ENCODE results near the gene NELL2. TPM values are rescaled to one million over a fixed set of nuclear protein-coding genes. Genes with fewer than 3 reads are reported as not detected.

The NELL2 gene
- total and polyA plus RNA-seq, 2 donors from 2014 or later, result 0.30 to 3.3 TPM

DNA sequence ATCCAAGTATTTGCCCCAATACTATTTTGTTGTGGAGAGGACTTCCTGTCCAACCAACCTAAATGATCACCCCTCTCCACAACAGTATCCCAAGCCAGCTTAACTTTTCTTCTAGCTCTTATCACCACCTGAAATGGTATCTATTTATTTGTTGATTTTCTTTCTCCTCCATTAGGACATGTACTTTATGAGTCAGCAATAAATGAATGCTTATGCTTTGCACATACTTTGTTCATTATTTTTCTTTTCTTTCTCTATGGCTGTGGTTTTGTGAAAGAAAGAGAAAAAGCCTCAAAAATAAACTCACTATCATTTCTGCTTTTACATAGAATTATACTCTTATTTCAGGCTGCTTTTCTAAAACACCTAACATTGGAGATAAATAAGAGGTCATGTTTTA is 371.3 kb downstream of the NELL2 start:
- H3K9me3 ChIP-seq (ENCODE audit: control insufficient read depth in 2 of 3, insufficient read depth in 1 of 3, low read length in 3 of 3), result no peaks in the 10 kb centered on the region
- no peaks in the 10 kb centered on the region for H3K36me3 ChIP-seq (ENCODE audit: control insufficient read depth in 2 of 3, insufficient read depth in 3 of 3, low read length in 3 of 3)
- no peaks in the 10 kb centered on the region for H3K27me3 ChIP-seq (ENCODE audit: control insufficient read depth, insufficient read depth, low read length)
- no peak overlapping the region for H3K4me3 ChIP-seq (ENCODE audit: low read length in 3 of 3)
- no peak overlapping the region for H3K27ac ChIP-seq (ENCODE audit: low read depth in 2 of 2, low read length in 2 of 2)
- FAIRE-seq (no peak), DNase-seq (no peak)
- no peak overlapping the region for H3K9ac ChIP-seq (ENCODE audit: low read length in 3 of 3)
- TF ChIP-seq, protein P1, sequence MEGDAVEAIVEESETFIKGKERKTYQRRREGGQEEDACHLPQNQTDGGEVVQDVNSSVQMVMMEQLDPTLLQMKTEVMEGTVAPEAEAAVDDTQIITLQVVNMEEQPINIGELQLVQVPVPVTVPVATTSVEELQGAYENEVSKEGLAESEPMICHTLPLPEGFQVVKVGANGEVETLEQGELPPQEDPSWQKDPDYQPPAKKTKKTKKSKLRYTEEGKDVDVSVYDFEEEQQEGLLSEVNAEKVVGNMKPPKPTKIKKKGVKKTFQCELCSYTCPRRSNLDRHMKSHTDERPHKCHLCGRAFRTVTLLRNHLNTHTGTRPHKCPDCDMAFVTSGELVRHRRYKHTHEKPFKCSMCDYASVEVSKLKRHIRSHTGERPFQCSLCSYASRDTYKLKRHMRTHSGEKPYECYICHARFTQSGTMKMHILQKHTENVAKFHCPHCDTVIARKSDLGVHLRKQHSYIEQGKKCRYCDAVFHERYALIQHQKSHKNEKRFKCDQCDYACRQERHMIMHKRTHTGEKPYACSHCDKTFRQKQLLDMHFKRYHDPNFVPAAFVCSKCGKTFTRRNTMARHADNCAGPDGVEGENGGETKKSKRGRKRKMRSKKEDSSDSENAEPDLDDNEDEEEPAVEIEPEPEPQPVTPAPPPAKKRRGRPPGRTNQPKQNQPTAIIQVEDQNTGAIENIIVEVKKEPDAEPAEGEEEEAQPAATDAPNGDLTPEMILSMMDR (IDR thresholded peaks at IDR 0.05; ENCODE audit: borderline replicate concordance, extremely low read depth, insufficient read depth), result no peak
- no peaks in the 10 kb centered on the region for H3K4me1 ChIP-seq (ENCODE audit: control insufficient read depth in 2 of 3, insufficient read depth in 2 of 3, low read depth in 1 of 3, low read length in 3 of 3)
- intact Hi-C loops (cut with DNase I), result no loop called here

DNA sequence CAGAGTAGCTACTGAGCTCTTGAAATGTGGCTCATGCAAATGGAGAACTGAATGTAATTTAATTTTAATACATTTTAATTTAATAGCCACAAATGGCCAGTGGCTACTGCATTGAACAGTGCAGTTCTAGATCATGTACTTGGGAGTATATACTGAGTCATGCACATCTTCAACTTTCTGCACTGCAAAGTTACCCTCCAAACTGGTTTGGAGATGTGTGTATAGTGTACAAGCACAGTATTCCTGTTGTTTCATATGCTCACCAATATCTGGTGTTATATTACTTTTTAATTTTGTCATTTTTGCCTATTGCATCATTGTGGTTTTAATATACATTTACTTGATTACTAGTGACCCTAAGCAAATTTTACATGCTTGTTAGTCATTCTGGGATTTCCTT is 372.8 kb downstream of the NELL2 start:
- Histone ChIP-seq H3K27me3 (ENCODE audit: control insufficient read depth, insufficient read depth, low read length) (no peaks in the 10 kb centered on the region), H3K9me3 (ENCODE audit: control insufficient read depth in 2 of 3, insufficient read depth in 1 of 3, low read length in 3 of 3) (no peaks in the 10 kb centered on the region), H3K9ac (ENCODE audit: low read length in 3 of 3) (no peak overlapping the region), H3K4me1 (ENCODE audit: control insufficient read depth in 2 of 3, insufficient read depth in 2 of 3, low read depth in 1 of 3, low read length in 3 of 3) (no peaks in the 10 kb centered on the region), H3K36me3 (ENCODE audit: control insufficient read depth in 2 of 3, insufficient read depth in 3 of 3, low read length in 3 of 3) (no peaks in the 10 kb centered on the region), H3K4me3 (ENCODE audit: low read length in 3 of 3) (no peak overlapping the region), H3K27ac (ENCODE audit: low read depth in 2 of 2, low read length in 2 of 2) (no peak overlapping the region)
- no peak for DNase-seq
- intact Hi-C loops (cut with DNase I), result no loop called here
- FAIRE-seq, result no peak
- TF ChIP-seq, protein P1 (IDR thresholded peaks at IDR 0.05; ENCODE audit: borderline replicate concordance, extremely low read depth, insufficient read depth), result no peak

DNA sequence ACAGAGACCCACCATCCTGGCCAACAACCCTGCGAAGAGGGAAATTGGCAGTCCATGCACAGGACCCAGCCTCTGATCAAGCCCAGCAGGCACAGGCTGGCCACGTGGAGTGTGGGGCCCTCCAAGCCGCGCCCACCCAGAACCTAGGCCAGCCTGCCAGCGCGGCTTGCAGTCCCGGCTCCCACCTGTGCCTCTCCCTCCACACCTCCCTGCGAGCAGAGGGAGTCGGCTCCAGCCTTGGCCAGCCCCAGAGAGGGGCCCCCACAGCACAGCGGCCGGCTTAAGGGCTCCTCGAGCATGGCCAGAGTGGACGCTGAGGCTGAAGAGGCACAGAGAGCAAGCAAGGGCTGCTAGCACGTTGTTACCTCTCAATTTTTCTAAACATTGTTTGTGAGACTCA is 373.4 kb downstream of the NELL2 start:
- Histone ChIP-seq H3K4me1 (ENCODE audit: control insufficient read depth in 2 of 3, insufficient read depth in 2 of 3, low read depth in 1 of 3, low read length in 3 of 3) (no peaks in the 10 kb centered on the region), H3K36me3 (ENCODE audit: control insufficient read depth in 2 of 3, insufficient read depth in 3 of 3, low read length in 3 of 3) (no peaks in the 10 kb centered on the region), H3K27ac (ENCODE audit: low read depth in 2 of 2, low read length in 2 of 2) (no peak overlapping the region), H3K4me3 (ENCODE audit: low read length in 3 of 3) (no peak overlapping the region), H3K27me3 (ENCODE audit: control insufficient read depth, insufficient read depth, low read length) (no peaks in the 10 kb centered on the region), H3K9ac (ENCODE audit: low read length in 3 of 3) (no peak overlapping the region), H3K9me3 (ENCODE audit: control insufficient read depth in 2 of 3, insufficient read depth in 1 of 3, low read length in 3 of 3) (no peaks in the 10 kb centered on the region)
- FAIRE-seq (no peak), DNase-seq (peak in 1 of 5 donors; percentile 56)
- intact Hi-C loops (cut with DNase I), result no loop called here
- TF ChIP-seq, protein P1 (IDR thresholded peaks at IDR 0.05; ENCODE audit: borderline replicate concordance, extremely low read depth, insufficient read depth), result no peak

DNA sequence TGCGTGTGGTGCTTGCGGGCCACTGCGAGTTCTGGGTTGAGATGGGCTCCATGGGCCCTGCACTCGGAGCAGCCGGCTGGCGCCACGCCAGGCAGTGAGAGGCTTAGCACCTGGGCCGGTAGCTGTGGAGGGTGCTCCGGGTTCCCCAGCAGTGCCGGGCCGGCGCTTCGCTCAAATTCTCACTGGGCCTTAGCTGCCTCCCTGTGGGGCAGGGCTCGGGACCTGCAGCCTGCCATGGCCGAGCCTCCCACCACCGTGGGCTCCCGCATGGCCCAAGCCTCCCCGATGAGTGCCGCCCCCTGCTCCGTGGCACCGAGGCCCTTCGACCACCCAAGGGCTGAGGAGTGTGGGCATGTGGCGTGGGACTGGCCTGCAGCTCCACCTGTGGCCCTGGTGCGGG is 375.7 kb downstream of the NELL2 start:
- Histone ChIP-seq H3K4me1 (ENCODE audit: control insufficient read depth in 2 of 3, insufficient read depth in 2 of 3, low read depth in 1 of 3, low read length in 3 of 3) (no peaks in the 10 kb centered on the region), H3K27ac (ENCODE audit: low read depth in 2 of 2, low read length in 2 of 2) (no peak overlapping the region), H3K27me3 (ENCODE audit: control insufficient read depth, insufficient read depth, low read length) (no peaks in the 10 kb centered on the region), H3K36me3 (ENCODE audit: control insufficient read depth in 2 of 3, insufficient read depth in 3 of 3, low read length in 3 of 3) (no peaks in the 10 kb centered on the region), H3K9ac (ENCODE audit: low read length in 3 of 3) (no peak overlapping the region), H3K9me3 (ENCODE audit: control insufficient read depth in 2 of 3, insufficient read depth in 1 of 3, low read length in 3 of 3) (no peaks in the 10 kb centered on the region), H3K4me3 (ENCODE audit: low read length in 3 of 3) (no peak overlapping the region)
- no peak for FAIRE-seq
- TF ChIP-seq, protein P1 (IDR thresholded peaks at IDR 0.05; ENCODE audit: borderline replicate concordance, extremely low read depth, insufficient read depth), result no peak
- intact Hi-C loops (cut with DNase I), result no loop called here
- peak in 1 of 5 donors; percentile 64 for DNase-seq
